Erythroblast (primary cell): ENCODE data around the gene IGFALS.

Experiments used
- GATA1 ChIP-seq: IDR thresholded peaks from 2 replicates; pipeline ENCODE4 v1.6.1; 2011; ENCODE audit warnings: low read depth, mild to moderate bottlenecking, control low read depth, low read length, moderate library complexity
- POLR2A ChIP-seq: IDR thresholded peaks from 2 replicates; pipeline ENCODE4 v1.6.1; 2011; ENCODE audit warnings: mild to moderate bottlenecking, low read length

- TF ChIP-seq POLR2A (no peak), GATA1 (no peak)
Measured at GRCh38 chr16:1766701-1767100, 26.8 kb downstream of the IGFALS start.
